Fibroblast of lung (primary cell): ENCODE data around the gene CSF3R.

ENCODE experiments used
- EZH2 ChIP-seq: IDR thresholded peaks from 2 replicates; pipeline ENCODE4 v1.5.1; 2012; ENCODE audit warnings: low read length, control low read depth, mild to moderate bottlenecking; ENCODE audit errors: missing control alignments
- TF ChIP-seq, protein P1 (sequence below), 2 donors: IDR thresholded peaks in 1 of 2; conservative IDR thresholded peaks in 1 of 2; 1 replicate in 1 of 2; 2 replicates in 1 of 2; pipeline ENCODE4 v1.5.1; 2011 to 2012; ENCODE audit warnings: low read length in 2 of 2, control low read depth in 1 of 2, inconsistent platforms in 1 of 2, low read depth in 1 of 2, mild to moderate bottlenecking in 1 of 2

DNA sequence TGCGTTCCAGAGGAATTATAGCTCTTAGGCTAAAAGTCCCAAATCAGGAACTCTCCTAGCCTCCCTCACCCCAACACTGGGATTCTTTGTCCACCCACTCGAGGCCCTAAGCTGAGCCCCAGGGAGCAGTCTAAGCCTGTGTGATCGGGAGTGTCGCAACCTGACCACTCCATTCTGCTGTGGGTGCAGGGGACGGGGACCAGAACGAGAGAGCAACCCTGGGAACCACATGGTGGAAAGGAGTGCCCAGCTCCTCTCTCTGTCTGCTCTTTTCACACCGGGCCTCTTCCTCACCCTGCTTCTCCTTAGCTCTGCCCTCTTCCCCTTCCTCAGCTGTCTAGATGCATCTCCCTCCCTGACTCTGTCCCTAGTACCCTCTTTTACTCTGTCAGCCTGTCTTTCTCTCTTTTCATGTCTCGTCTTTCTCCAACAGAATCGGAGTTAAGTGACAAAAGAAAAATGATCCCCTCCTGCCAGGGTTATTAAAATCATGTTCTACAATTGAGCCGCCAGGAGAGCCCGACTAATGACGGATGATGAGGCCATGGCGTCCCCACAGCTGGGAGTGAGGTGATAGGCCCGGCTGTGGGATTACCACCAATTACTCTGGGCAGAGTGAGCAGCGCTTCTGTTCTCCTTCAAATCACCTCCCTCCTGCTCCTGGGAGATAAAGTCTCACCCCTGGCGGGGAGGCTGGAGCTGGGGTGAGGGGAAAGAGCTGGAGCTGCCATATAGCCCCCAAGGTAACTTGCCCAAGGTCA lies 34.5 kb upstream of the CSF3R start:
- TF ChIP-seq, protein P1, sequence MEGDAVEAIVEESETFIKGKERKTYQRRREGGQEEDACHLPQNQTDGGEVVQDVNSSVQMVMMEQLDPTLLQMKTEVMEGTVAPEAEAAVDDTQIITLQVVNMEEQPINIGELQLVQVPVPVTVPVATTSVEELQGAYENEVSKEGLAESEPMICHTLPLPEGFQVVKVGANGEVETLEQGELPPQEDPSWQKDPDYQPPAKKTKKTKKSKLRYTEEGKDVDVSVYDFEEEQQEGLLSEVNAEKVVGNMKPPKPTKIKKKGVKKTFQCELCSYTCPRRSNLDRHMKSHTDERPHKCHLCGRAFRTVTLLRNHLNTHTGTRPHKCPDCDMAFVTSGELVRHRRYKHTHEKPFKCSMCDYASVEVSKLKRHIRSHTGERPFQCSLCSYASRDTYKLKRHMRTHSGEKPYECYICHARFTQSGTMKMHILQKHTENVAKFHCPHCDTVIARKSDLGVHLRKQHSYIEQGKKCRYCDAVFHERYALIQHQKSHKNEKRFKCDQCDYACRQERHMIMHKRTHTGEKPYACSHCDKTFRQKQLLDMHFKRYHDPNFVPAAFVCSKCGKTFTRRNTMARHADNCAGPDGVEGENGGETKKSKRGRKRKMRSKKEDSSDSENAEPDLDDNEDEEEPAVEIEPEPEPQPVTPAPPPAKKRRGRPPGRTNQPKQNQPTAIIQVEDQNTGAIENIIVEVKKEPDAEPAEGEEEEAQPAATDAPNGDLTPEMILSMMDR (conservative IDR thresholded peaks at IDR 0.05 in 1 of 2, IDR thresholded peaks at IDR 0.05 in 1 of 2; ENCODE audit: low read depth in 1 of 2, low read length in 2 of 2): no peak
- TF ChIP-seq EZH2: no peak
